ENCODE measurements around the gene KIAA0825.

Gene KIAA0825

DNA sequence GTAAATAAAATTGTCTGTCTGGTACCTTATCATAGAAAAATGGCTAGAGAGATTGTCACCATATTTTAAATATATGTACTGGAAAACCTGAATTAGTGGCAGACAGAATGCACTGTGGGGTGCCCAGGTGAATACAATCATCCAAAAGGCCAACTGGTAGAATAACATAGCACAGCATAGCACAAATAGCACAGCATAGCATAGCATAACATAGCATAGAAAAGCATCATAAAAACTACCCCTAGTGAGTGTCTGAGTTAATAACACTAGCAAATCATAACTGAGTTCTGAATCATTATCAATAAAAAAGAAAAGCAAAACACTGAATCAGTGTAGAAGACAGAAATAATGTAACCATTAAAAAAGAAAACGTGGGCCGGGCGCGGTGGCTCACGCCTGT lies 102.3 kb downstream of the KIAA0825 start:
- DNase-seq (ENCODE audit: low read depth) = no peak
- no peak overlapping the region for H3K4me3 ChIP-seq (ENCODE audit: low read depth, low read length)
- TF ChIP-seq CTCF (IDR thresholded peaks at IDR 0.05; ENCODE audit: insufficient read depth, low read depth, low read length, missing control alignments) = no peak

- no peak for TF ChIP-seq CTCF (IDR thresholded peaks at IDR 0.05; ENCODE audit: insufficient read depth, low read depth, low read length, missing control alignments)
- no peak for DNase-seq (ENCODE audit: low read depth)
- H3K4me3 ChIP-seq (ENCODE audit: low read depth, low read length) = no peak overlapping the region
Observed at GRCh38 chr5:94508461-94509148, 109.8 kb downstream of the KIAA0825 start.

- H3K4me3 ChIP-seq (ENCODE audit: low read depth, low read length) = no peak overlapping the region
- no peak for DNase-seq (ENCODE audit: low read depth)
- no peak for TF ChIP-seq CTCF (IDR thresholded peaks at IDR 0.05; ENCODE audit: insufficient read depth, low read depth, low read length, missing control alignments)
Observed at GRCh38 chr5:94505327-94506068, 112.9 kb downstream of the KIAA0825 start.

DNA sequence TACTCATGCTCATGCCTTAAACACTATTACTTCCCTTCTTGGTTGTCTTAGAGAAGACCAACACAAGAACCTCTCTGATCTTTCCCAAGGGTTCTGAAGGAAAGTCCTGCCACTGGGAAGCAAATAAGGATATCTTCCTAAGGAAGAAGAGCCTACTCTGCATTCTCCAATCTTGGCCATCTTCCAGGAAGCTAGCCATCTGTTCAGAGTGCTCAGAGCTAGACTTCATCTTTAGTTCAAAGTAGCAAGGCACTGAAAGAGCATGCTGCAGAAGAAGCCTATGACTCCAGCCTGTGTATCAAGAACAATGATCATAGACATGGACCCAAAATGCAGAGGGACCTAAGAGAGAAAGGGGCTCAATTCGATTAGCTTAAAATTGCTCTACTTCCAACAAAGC lies 114.7 kb downstream of the KIAA0825 start:
- H3K4me3 ChIP-seq (ENCODE audit: low read depth, low read length) = no peak overlapping the region
- no peak for TF ChIP-seq CTCF (IDR thresholded peaks at IDR 0.05; ENCODE audit: insufficient read depth, low read depth, low read length, missing control alignments)
- no peak for DNase-seq (ENCODE audit: low read depth)

DNA sequence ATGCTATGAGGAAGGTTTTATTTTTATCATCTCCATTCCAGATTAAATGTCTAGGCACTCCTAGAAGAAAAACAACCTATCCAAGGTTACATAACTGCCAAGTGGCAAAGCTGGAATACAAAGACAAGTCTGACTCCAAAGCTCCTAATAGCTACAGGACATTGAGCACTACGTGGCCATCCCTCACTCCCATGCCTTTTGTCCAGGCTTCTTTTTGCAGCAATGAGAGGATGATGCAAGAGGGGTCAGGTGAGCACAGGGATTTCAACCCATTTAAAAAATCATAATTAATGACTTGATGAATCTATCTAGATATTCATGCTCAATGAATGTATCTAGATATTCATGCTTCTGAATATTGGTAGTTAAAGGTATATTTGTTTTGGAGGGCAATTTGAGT lies 117.0 kb downstream of the KIAA0825 start:
- no peak overlapping the region for H3K4me3 ChIP-seq (ENCODE audit: low read depth, low read length)
- no peak for DNase-seq (ENCODE audit: low read depth)
- TF ChIP-seq CTCF (IDR thresholded peaks at IDR 0.05; ENCODE audit: insufficient read depth, low read depth, low read length, missing control alignments) = no peak

- no peak for DNase-seq (ENCODE audit: low read depth)
- no peak overlapping the region for H3K4me3 ChIP-seq (ENCODE audit: low read depth, low read length)
- no peak for TF ChIP-seq CTCF (IDR thresholded peaks at IDR 0.05; ENCODE audit: insufficient read depth, low read depth, low read length, missing control alignments)
Observed at GRCh38 chr5:94499806-94500205, 118.6 kb downstream of the KIAA0825 start.

All from GM12865 (cell line).